NCI-H187 (cell line): ENCODE measurements around the gene EMILIN3.

Experiments
- DNase-seq, 2 experiments: peaks; one replicate each; lab custom pipeline; 2025; lab: John Stamatoyannopoulos, UW

The EMILIN3 gene

GRCh38 chr20:41347523-41348429 lies 18.8 kb downstream of the EMILIN3 start:
- DNase-seq = no peak

DNA sequence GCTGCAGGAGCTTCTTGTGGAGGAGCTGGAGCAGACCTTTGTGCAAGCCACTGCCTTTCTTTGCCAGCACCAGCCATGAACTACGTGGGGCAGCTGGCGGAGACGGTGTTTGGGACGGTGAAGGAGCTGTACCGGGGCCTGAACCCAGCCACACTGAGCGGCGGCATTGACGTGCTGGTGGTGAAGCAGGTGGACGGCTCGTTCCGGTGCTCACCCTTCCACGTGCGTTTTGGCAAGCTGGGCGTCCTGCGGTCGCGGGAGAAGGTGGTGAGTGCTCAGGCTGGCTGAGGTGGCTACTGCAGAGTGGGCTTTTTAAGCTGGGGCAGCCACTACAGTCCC lies 20.9 kb downstream of the EMILIN3 start:
- DNase-seq = no peak

DNA sequence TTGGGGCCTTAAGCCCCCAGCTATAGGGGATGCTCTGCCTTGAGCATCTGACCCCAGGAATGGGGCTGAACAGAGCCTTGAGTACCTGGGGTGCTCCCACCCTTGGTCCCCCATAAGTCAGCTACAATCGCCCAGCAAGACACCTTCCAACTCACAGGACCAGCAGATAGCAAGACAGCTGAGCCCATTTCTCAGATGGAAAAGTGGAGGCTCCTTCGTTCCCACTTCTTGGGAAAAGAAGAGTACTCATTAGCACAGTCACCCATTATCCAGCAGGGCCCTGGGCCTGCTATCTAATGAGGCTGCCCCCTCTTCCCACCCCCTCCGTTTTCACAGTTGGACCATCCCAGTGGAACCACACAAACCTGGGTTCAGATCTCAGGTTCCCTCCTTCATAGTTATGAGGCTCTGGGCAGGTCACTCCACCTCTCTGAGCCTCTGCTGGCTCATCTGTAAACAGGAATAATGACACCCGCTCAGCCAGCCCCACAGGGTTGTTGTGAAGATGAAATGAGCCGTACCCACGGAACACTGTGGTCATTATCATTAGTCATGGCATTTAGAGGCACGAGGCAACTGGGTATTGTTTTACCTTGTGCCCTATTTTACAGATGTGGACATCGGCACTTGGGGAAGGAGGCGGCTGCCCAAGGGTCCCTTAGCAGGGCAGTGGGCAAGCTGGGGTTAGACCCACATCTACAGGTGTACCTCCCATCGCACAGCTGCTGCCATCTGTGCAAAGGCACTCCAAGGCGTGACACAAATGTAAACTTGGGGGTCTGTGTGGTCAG lies 21.5 kb downstream of the EMILIN3 start:
- no peak for DNase-seq

DNA sequence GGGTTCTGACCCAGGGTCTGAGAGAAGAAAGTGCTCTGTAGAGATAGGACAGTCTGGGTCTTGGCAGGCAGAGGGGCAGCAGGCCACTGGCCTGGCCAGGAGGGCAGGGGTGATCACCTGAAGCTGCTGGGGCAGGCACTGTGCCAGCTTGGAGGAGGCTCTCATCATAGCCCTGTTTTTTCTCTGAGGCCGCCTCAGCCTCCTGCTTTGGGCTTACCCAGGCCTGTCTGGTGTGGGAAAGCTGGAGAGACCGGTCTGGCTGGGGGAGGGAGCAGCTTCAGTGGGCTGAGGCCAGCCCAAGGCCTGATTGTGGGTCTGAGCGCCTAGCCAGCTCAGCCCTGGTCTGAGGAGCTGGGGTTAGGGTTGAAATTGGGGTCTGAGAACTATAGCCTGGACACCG lies 22.1 kb downstream of the EMILIN3 start:
- DNase-seq = no peak

GRCh38 chr20:41342474-41343464 lies 23.8 kb downstream of the EMILIN3 start:
- no peak for DNase-seq

GRCh38 chr20:41340327-41341055 lies 26.1 kb downstream of the EMILIN3 start, which contains the start of gene LPIN3:
Gene LPIN3, plus strand, starts transcription at chr20:41340821. Its CDS starts 4,983 bp downstream, at chr20:41345804.
- peak; percentile 58 to 59 for DNase-seq

DNA sequence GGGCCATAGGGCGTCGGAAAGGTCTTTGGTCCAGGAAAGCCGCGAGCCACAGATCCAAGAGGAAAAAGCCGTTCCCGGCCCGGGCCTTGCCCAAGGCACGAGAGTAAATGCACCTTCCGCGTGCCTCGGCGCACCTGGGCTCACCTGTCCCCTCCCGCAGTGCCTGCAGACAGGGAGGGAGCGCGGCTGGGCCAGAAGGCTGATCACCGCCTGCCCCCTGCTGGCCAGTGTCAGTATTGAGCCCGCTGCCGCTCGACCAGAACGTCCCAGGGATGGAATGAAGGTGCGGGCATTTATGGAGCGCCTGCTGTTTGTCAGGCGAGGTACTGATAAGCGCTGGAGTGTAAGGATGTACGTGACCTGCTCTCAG lies 26.7 kb downstream of the EMILIN3 start:
- DNase-seq = peak; percentile 69 to 72

DNA sequence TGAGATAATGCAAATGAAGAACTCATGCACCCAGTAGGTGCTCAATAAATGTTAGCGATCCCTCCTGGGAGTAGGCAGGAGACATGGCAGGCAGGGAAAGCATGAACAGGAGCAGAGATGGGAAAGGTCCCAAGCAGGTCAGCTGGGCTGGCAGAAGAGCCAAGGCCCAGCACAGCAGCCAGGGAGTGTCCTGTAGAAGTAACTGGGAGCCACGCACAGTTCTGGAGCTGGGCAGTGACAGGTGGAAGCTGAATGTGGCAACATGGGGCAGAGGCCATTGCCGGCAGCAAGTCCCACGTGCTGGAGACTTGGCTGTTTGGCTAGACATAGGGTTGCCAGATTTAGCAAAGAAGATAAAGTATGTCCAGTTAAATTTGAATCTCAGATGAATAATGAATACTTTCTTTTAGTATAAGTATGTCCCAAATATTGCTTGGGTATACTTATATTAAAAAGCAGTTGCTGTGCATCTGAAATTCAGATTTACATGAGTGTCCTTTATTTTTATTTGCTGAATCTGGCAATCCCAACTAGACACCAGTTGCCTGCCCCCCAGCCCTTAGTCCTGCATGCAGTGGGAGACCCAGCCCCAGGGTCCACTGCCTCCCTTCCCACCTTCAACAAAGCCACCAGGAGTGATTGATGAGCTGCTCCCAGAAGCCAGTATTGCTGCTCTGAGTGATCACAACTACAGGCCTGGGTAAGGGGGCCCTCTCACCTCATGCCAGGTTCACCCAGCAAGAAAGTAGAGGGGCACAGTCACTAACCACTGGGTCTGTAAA lies 29.7 kb downstream of the EMILIN3 start:
- no peak for DNase-seq

GRCh38 chr20:41335591-41335990 lies 31.0 kb downstream of the EMILIN3 start:
- no peak for DNase-seq

DNA sequence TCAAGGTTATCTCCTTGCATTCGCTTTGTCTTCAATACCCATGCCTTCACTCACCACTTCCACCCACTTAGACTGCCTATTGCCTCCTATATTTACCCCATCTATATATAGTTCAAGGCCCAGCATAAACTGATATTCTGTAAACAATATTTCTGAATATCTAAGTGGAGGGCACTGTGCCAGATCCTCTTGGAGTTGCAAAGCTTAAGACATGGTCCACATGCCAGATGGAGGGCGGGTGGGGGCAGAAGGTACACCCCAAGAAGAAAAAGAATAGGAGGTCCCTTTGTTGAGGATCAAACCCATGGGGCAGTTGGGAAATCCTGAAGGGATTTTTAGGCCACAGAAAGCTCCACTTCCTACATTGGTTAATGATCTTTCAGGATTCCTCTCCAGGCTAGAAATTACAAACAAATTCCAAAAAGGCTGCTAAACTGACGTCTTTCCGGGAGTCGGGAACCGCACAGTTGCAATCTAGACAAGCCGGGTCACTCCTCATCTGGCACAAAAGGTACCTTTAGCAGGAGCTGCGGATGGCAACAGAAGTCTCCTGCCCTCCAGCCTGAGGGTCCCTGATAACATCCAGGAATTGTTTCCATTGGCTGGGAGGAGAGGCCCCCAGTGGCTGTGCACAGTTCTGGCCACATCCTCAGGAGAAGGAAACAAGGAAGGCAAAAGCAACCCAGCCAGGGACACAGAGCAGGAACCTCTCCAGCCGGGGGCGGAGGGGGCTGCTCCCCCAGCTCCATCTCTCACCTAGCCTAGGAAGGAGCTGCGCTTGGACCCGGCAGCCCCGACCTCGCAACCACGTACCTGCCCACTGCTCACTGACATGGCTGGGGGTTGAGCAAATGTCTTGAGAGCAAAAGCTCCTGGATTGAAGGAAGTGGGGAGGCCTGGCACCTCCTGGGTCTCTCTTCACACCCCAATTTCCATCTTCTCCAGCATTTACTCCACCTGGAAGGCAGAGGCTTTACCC lies 31.9 kb downstream of the EMILIN3 start:
- DNase-seq = no peak

GRCh38 chr20:41334036-41334435 lies 32.6 kb downstream of the EMILIN3 start:
- no peak for DNase-seq

GRCh38 chr20:41331731-41332130 lies 34.9 kb downstream of the EMILIN3 start:
- DNase-seq = no peak

DNA sequence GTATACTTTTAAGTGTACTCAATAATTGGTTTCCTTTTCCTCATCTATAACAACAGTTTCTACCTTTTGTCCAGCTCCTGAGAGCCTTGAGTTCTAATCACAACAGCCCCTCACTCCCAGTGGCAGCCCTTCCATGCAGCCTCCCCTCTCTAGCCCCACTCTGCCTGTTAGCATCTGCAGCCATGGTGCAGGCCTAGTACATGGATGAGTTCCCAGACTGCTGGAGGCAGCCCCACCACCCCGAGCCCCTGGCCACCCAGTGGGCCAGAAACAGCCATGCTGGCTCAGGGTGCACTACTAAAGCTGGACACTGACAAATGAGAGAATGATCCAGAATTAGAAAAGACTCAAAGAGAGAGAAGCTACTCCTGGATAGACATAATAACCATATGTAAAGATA lies 35.7 kb downstream of the EMILIN3 start:
- DNase-seq = no peak

GRCh38 chr20:41330343-41330720 lies 36.3 kb downstream of the EMILIN3 start:
- no peak for DNase-seq

DNA sequence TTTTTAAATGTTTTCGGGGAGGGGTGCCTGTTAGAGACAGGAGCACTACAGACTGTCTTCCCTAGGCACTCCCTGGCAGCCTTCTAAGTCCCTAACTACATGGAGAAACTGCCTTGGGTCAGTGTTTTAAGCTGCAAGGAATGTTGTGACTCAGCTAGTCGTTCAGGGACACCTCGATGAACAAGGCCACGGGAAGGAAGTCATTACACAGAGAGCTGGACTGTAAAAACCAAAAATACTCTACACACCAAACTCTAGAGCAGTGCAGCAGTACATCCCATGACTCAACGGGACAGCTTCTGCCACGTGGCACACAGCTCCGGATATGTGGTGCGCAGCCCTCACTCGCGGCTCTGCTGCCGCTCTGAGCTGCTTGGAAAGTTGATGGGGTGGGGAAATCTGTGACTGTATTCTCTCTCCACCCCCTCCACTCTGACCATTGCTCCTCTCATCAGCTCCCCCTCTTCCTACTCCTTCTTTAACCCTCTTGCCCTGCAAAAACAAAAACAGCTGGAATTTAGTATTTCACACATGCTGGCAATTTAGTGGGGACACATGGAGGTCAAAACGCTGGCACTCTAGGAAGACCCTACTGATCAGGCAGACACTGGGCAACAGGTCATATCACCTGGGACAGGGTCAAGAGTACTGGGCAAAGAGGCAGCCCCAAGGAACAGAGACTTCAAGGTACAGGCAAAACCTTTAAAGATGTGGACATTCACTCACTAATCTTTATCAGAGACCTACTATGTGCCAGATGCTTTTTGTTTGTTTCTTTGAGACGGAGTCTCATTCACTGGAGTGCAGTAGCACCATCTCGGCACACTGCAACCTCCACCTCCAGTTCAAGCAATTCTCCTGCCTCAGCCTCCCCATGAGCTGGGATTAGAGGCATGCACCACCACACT lies 36.9 kb downstream of the EMILIN3 start:
- no peak for DNase-seq

DNA sequence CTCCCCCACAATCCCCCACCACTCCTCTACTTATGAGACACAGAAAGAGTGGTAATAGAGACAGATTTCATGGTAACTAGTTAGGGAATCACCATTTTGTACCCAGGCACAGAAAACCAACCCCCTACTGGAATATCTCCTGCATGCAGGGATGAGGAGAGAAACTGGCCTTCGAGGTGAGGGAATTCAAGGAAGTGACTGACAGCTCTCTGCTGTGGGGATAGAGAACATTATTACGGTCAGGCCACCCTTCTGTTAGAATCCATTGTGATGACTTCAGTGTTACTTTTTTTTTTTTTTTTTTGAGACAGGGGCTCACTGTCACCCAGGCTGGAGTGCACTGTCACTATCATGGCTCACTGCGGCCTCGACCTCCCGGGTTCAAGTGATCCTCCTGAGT lies 39.4 kb downstream of the EMILIN3 start:
- no peak for DNase-seq

- DNase-seq = no peak
Observed at GRCh38 chr20:41320976-41321375, 45.6 kb downstream of the EMILIN3 start.

GRCh38 chr20:41320441-41320840 lies 46.2 kb downstream of the EMILIN3 start:
- no peak for DNase-seq
